Epithelial cell of prostate (primary cell): ENCODE results near the gene CCL22.

Experiments used
- DNase-seq: peaks from one replicate; pipeline ENCODE4 v3.0.0-alpha.2; 2011; ENCODE audit warnings: low read depth, low spot score
- H3K27ac ChIP-seq: fragments of 450-650 bp; 2 replicates; pipeline ENCODE4 v1.5.1; 2017; ENCODE audit warnings: mild to moderate bottlenecking

CCL22 gene

DNA sequence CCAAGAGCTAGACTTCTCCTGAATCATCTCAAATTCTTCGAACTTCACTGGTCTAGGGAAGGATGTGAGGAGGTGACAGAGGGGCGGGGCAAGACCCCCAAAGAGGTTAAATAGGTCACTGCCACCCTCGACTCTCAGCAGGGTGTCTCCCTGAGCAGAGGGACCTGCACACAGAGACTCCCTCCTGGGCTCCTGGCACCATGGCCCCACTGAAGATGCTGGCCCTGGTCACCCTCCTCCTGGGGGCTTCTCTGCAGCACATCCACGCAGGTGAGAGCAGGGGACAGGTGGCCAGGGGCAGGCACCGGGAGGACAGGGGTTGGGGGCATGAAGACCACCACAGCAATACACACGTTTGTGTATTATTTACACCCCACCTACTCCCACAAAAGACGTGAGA is 55.1 kb downstream of the CCL22 start:
- no peak overlapping the region for H3K27ac ChIP-seq
- no peak for DNase-seq
